Neural cell (in vitro differentiated cells): ENCODE measurements around the gene HMSD.

ENCODE experiments used
- CTCF ChIP-seq: fragments of 450-650 bp; IDR thresholded peaks from 2 replicates; pipeline ENCODE4 v1.5.1; 2014; ENCODE audit warnings: antibody characterized with exemption, mild to moderate bottlenecking, moderate library complexity; ENCODE audit not compliant: poor library complexity, severe bottlenecking
- POLR2AphosphoS5 ChIP-seq: IDR thresholded peaks from 2 replicates; pipeline ENCODE4 v1.6.1; 2012
- REST ChIP-seq: IDR thresholded peaks from 2 replicates; pipeline ENCODE4 v1.6.1; 2012; ENCODE audit warnings: borderline replicate concordance

- TF ChIP-seq CTCF = no peak
- no peak for TF ChIP-seq POLR2AphosphoS5
- TF ChIP-seq REST = no peak
Measured at GRCh38 chr18:63909870-63910269, 39.2 kb upstream of the HMSD start.
